PC-3 (cell line): ENCODE measurements around the gene HCN1. TPM values are rescaled to one million over a fixed set of nuclear protein-coding genes. Genes with fewer than 3 reads are reported as not detected.

Experiments used
- ATAC-seq: fragments of 200-7000 bp; cut with Tn5 transposase; 2 replicates; pipeline ENCODE4 v1.9.1; 2020; ENCODE audit warnings: mild to moderate bottlenecking, moderate library complexity
- BruUV-seq: library from RNA; stranded (reverse); fragments of 400-500 nt; replicated peaks from 2 replicates; lab custom pipeline; 2021; lab: Mats Ljungman, UMichigan
- CTCF ChIA-PET: fragments of 300-600 bp; sonication (Branson Sonifier 250); formaldehyde crosslinking; loops from one replicate; lab custom pipeline; 2022; ENCODE audit warnings: antibody characterized with exemption; lab: Charles Lee
- POLR2A ChIA-PET: fragments of 300-600 bp; sonication (Branson Sonifier 250); formaldehyde crosslinking; loops from one replicate; lab custom pipeline; 2022; ENCODE audit warnings: antibody characterized with exemption; ENCODE audit not compliant: unreplicated experiment; lab: Charles Lee
- DNase-seq: peaks from one replicate; pipeline ENCODE4 v3.0.0-alpha.2; 2015
- H2AFZ ChIP-seq: fragments of 300-600 bp; sonication (generic); 2 replicates; pipeline ENCODE4 v1.6.0; 2016; ENCODE audit warnings: antibody characterized with exemption, low read length
- H3F3A ChIP-seq: fragments of 300-600 bp; sonication (generic); one replicate; pipeline ENCODE4 v1.6.0; 2017; ENCODE audit warnings: antibody characterized with exemption, low read length, control low read depth, mild to moderate bottlenecking; ENCODE audit not compliant: unreplicated experiment
- H3K27ac ChIP-seq: fragments of 300-600 bp; sonication (generic); 2 replicates; pipeline ENCODE4 v1.5.1; 2016; ENCODE audit warnings: mild to moderate bottlenecking, low read length
- H3K27me3 ChIP-seq: fragments of 300-600 bp; sonication (generic); 2 replicates; pipeline ENCODE4 v1.6.1; 2016; ENCODE audit warnings: low read length, mixed read lengths
- H3K36me3 ChIP-seq: fragments of 300-600 bp; sonication (generic); 2 replicates; pipeline ENCODE4 v1.6.1; 2016; ENCODE audit warnings: low read depth, mixed run types, low read length, mixed read lengths
- H3K4me1 ChIP-seq: fragments of 300-600 bp; sonication (generic); 2 replicates; pipeline ENCODE4 v1.5.1; 2016; ENCODE audit warnings: low read length; ENCODE audit not compliant: insufficient read depth
- H3K4me2 ChIP-seq: fragments of 300-600 bp; sonication (generic); 2 replicates; pipeline ENCODE4 v1.6.0; 2016; ENCODE audit warnings: low read length
- H3K4me3 ChIP-seq: fragments of 300-600 bp; sonication (generic); 2 replicates; pipeline ENCODE4 v1.5.1; 2016; ENCODE audit warnings: mild to moderate bottlenecking, low read length, mixed read lengths
- H3K79me2 ChIP-seq: fragments of 300-600 bp; sonication (generic); 2 replicates; pipeline ENCODE4 v1.6.1; 2017; ENCODE audit warnings: low read length, mixed read lengths
- H3K9ac ChIP-seq: fragments of 300-600 bp; sonication (generic); 2 replicates; pipeline ENCODE4 v1.6.0; 2016; ENCODE audit warnings: mild to moderate bottlenecking, low read length
- H3K9me2 ChIP-seq: fragments of 300-600 bp; sonication (generic); replicated peaks from 2 replicates; pipeline ENCODE4 v1.6.1; 2016; ENCODE audit warnings: mixed run types, low read length, mixed read lengths
- H3K9me3 ChIP-seq: fragments of 300-600 bp; sonication (generic); 2 replicates; pipeline ENCODE4 v1.6.1; 2016; ENCODE audit warnings: low read length, mixed read lengths
- H4K20me1 ChIP-seq: fragments of 300-600 bp; sonication (generic); 2 replicates; pipeline ENCODE4 v1.6.1; 2016; ENCODE audit warnings: low read length, mixed read lengths
- CTCF ChIP-seq: fragments of 300-600 bp; sonication (generic); conservative IDR thresholded peaks from 2 replicates; pipeline ENCODE4 v1.5.1; 2017; ENCODE audit warnings: antibody characterized with exemption, low read depth, mild to moderate bottlenecking, low read length
- EZH2 ChIP-seq: fragments of 300-600 bp; sonication (generic); IDR thresholded peaks from one replicate; pipeline ENCODE4 v1.6.1; 2017; ENCODE audit warnings: antibody characterized with exemption, mild to moderate bottlenecking, low read length; ENCODE audit not compliant: unreplicated experiment
- EZH2phosphoT487 ChIP-seq: fragments of 300-600 bp; sonication (generic); IDR thresholded peaks from 2 replicates; pipeline ENCODE4 v1.6.1; 2018; ENCODE audit warnings: mild to moderate bottlenecking, antibody characterized with exemption, low read length, borderline replicate concordance
- intact Hi-C: fragments of 100-400 bp; cut with micrococcal nuclease; formaldehyde crosslinking; loops from 2 replicates; pipeline ENCODE4 v1.9.0; 2023
- total RNA-seq: library from RNA; depleted of rRNA; stranded (reverse); fragments of >200 nt; gene quantifications from 2 replicates; pipeline ENCODE4 v1.2.3, GENCODE V29; 2014

The HCN1 gene
- total RNA-seq, 1 experiment from 2014 or later, result not detected

DNA sequence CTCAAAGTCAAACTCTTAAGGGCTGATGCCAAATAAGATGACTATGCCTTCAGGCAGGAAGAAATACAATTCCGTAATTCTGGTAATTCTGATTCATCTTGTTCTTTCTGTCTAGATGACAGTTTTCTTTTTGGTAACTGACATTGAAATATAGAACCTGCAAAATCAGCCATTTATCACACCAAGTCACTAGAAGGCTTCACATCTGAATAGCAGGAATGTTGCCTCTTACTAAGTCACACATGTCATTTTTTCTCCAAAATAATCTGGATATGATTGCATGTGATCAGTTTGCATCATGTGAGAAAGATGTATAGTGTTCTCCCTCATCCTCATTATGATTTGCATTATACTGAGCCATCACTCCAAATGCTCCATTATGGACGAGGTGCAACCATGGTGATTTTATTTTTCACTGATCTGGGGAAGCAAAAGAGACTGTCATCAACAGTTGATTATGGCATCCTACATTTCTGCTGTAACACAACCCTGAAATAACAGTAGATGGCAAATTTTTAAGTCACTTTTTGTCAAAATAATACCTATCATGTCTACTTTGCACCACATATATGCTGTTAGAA lies 69.0 kb downstream of the HCN1 start:
- H4K20me1 ChIP-seq, result no peaks in the 10 kb centered on the region
- DNase-seq (no peak), ATAC-seq (no peak)
- H3K79me2 ChIP-seq, result no peaks in the 10 kb centered on the region
- no peaks in the 10 kb centered on the region for H3K9me3 ChIP-seq
- no TSS peak for BruUV-seq
- no peaks in the 10 kb centered on the region for H3F3A ChIP-seq
- H3K9ac ChIP-seq, result no peak overlapping the region
- no peak overlapping the region for H3K4me2 ChIP-seq
- no peaks in the 10 kb centered on the region for H3K9me2 ChIP-seq
- CTCF ChIA-PET, result no interaction called here
- TF ChIP-seq EZH2 (no peak), EZH2phosphoT487 (no peak), CTCF (no peak)
- intact Hi-C loops, result no loop called here
- H2AFZ ChIP-seq, result no peak overlapping the region
- no peaks in the 10 kb centered on the region for H3K27me3 ChIP-seq
- H3K27ac ChIP-seq, result no peak overlapping the region
- H3K4me3 ChIP-seq, result no peak overlapping the region
- H3K4me1 ChIP-seq, result no peaks in the 10 kb centered on the region
- H3K36me3 ChIP-seq, result no peaks in the 10 kb centered on the region
- POLR2A ChIA-PET, result no interaction called here

GRCh38 chr5:45623832-45624231 lies 72.3 kb downstream of the HCN1 start:
- intact Hi-C loops, result no loop called here
- Histone ChIP-seq H3K4me1 (no peaks in the 10 kb centered on the region), H2AFZ (no peak overlapping the region), H3F3A (no peaks in the 10 kb centered on the region), H3K4me3 (no peak overlapping the region), H4K20me1 (no peaks in the 10 kb centered on the region), H3K4me2 (no peak overlapping the region), H3K27me3 (no peaks in the 10 kb centered on the region), H3K79me2 (no peaks in the 10 kb centered on the region), H3K9me2 (no peaks in the 10 kb centered on the region), H3K9me3 (no peaks in the 10 kb centered on the region), H3K36me3 (no peaks in the 10 kb centered on the region), H3K27ac (no peak overlapping the region), H3K9ac (no peak overlapping the region)
- BruUV-seq, result no TSS peak
- ChIA-PET POLR2A (no interaction called here), CTCF (no interaction called here)
- TF ChIP-seq EZH2phosphoT487, result no peak
- ATAC-seq (peak; percentile 97), DNase-seq (peak; percentile 49)

GRCh38 chr5:45622365-45622764 lies 73.8 kb downstream of the HCN1 start:
- Histone ChIP-seq H2AFZ (no peak overlapping the region), H3F3A (no peaks in the 10 kb centered on the region), H3K9ac (no peak overlapping the region), H3K79me2 (no peaks in the 10 kb centered on the region), H3K9me2 (no peaks in the 10 kb centered on the region), H3K36me3 (no peaks in the 10 kb centered on the region), H3K27ac (no peak overlapping the region), H3K4me2 (no peak overlapping the region), H3K4me1 (no peaks in the 10 kb centered on the region), H4K20me1 (no peaks in the 10 kb centered on the region), H3K9me3 (no peaks in the 10 kb centered on the region), H3K4me3 (no peak overlapping the region), H3K27me3 (no peaks in the 10 kb centered on the region)
- intact Hi-C loops, result no loop called here
- TF ChIP-seq EZH2, result no peak
- no peak for TF ChIP-seq CTCF
- ChIA-PET POLR2A (no interaction called here), CTCF (no interaction called here)
- DNase-seq (no peak), ATAC-seq (no peak)
- no TSS peak for BruUV-seq
